BE2C (cell line): ENCODE measurements around the gene AGTR1.
A peak's percentile ranks its signal among the peaks of the same experiment; 100 is the strongest.

Experiments used
- DNase-seq: peaks from one replicate; pipeline ENCODE4 v3.0.0-alpha.2; 2020
- H3K27me3 ChIP-seq: fragments of 250-450 bp; sonication (Bioruptor Pico); 2 replicates; pipeline ENCODE4 v1.5.1; 2020; ENCODE audit warnings: mild to moderate bottlenecking
- H3K36me3 ChIP-seq: fragments of 250-450 bp; sonication (Bioruptor Pico); 2 replicates; pipeline ENCODE4 v1.5.1; 2020; ENCODE audit warnings: mild to moderate bottlenecking
- H3K4me1 ChIP-seq: fragments of 250-450 bp; sonication (Bioruptor Pico); 2 replicates; pipeline ENCODE4 v1.5.1; 2020
- H3K4me3 ChIP-seq: 2 replicates; pipeline ENCODE4 v1.5.1; 2011; ENCODE audit warnings: low read depth, low read length
- H3K9me3 ChIP-seq: fragments of 250-450 bp; sonication (Bioruptor Pico); 2 replicates; pipeline ENCODE4 v1.5.1; 2020
- TF ChIP-seq, protein P1 (sequence below): IDR thresholded peaks from 2 replicates; pipeline ENCODE4 v1.5.1; 2012; ENCODE audit warnings: mild to moderate bottlenecking, low read depth, low read length

The AGTR1 gene

GRCh38 chr3:148727231-148727630, 29.5 kb downstream of the AGTR1 start:
- peaks cover 6% of the 10 kb centered on the region; the same call in 1 of the 2 replicates for H3K4me1 ChIP-seq
- TF ChIP-seq, protein P1, sequence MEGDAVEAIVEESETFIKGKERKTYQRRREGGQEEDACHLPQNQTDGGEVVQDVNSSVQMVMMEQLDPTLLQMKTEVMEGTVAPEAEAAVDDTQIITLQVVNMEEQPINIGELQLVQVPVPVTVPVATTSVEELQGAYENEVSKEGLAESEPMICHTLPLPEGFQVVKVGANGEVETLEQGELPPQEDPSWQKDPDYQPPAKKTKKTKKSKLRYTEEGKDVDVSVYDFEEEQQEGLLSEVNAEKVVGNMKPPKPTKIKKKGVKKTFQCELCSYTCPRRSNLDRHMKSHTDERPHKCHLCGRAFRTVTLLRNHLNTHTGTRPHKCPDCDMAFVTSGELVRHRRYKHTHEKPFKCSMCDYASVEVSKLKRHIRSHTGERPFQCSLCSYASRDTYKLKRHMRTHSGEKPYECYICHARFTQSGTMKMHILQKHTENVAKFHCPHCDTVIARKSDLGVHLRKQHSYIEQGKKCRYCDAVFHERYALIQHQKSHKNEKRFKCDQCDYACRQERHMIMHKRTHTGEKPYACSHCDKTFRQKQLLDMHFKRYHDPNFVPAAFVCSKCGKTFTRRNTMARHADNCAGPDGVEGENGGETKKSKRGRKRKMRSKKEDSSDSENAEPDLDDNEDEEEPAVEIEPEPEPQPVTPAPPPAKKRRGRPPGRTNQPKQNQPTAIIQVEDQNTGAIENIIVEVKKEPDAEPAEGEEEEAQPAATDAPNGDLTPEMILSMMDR: peak; percentile 91
- no peaks in the 10 kb centered on the region for H3K27me3 ChIP-seq
- no peaks in the 10 kb centered on the region for H3K36me3 ChIP-seq
- no peak overlapping the region for H3K4me3 ChIP-seq
- H3K9me3 ChIP-seq: no peaks in the 10 kb centered on the region
- DNase-seq: peak; percentile 70

- H3K36me3 ChIP-seq: no peaks in the 10 kb centered on the region
- DNase-seq: no peak
- H3K4me1 ChIP-seq: peaks cover 6% of the 10 kb centered on the region; the same call in 1 of the 2 replicates
- H3K27me3 ChIP-seq: no peaks in the 10 kb centered on the region
- no peaks in the 10 kb centered on the region for H3K9me3 ChIP-seq
- no peak overlapping the region for H3K4me3 ChIP-seq
- TF ChIP-seq, protein P1: no peak
Measured at GRCh38 chr3:148728753-148729152, 31.1 kb downstream of the AGTR1 start.

DNA sequence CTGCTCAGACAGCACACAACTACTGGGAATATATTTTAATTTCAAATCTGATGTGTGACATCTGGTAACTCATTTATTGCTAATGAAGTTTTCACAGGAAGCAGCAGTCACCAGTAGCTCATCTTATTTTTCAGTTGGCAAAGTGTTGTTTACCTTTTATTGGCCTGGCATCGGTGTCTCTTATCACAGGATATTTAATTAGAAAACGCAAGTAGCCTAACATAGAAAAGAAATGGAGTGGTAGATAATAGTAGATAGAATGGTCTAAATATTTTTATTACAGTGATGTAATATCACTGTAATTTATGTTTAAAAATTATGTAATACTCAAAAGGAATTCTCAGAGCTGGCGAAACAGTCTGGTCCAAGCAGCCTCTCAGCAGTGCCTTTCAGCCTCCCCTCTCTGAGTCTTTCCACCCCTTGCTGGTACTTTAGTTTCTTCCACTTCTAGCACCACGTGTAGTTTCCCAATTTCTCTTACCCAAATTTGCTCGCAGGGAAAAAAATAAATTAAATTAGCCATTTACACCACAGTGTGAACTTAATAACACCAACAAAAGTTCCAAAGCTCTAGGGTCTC, 31.9 kb downstream of the AGTR1 start:
- TF ChIP-seq, protein P1: no peak
- no peaks in the 10 kb centered on the region for H3K36me3 ChIP-seq
- no peaks in the 10 kb centered on the region for H3K9me3 ChIP-seq
- no peaks in the 10 kb centered on the region for H3K27me3 ChIP-seq
- peaks cover 6% of the 10 kb centered on the region; the same call in 1 of the 2 replicates for H3K4me1 ChIP-seq
- no peak overlapping the region for H3K4me3 ChIP-seq
- DNase-seq: no peak

- TF ChIP-seq, protein P1: no peak
- no peaks in the 10 kb centered on the region for H3K36me3 ChIP-seq
- H3K4me3 ChIP-seq: no peak overlapping the region
- H3K4me1 ChIP-seq: peaks cover 6% of the 10 kb centered on the region; the same call in 1 of the 2 replicates
- H3K9me3 ChIP-seq: no peaks in the 10 kb centered on the region
- H3K27me3 ChIP-seq: no peaks in the 10 kb centered on the region
- no peak for DNase-seq
Measured at GRCh38 chr3:148730676-148731075, 33.0 kb downstream of the AGTR1 start.

GRCh38 chr3:148735597-148735996, 37.9 kb downstream of the AGTR1 start:
- no peaks in the 10 kb centered on the region for H3K27me3 ChIP-seq
- no peaks in the 10 kb centered on the region for H3K36me3 ChIP-seq

DNA sequence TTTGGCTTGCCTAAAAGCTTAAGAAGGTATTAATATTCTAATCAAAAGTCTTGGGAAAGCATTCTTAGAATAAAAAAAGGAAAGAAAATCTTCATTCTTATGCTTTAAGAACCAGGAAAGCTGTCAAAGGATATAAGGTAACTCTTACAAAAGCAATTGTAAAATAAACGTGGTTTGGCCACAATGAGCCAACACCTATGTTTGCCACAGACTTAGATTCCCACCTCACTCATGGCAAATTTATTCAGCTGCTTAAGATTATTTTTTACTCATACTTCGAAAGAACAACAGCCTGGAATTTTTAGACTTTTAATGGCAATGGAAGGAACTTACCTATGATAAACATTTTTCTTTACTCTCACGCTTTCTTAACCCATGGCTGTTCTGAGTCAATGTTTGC, 38.4 kb downstream of the AGTR1 start:
- Histone ChIP-seq H3K9me3 (no peaks in the 10 kb centered on the region), H3K4me3 (no peak overlapping the region), H3K36me3 (no peaks in the 10 kb centered on the region), H3K4me1 (peaks cover 3% of the 10 kb centered on the region; the same call in 1 of the 2 replicates), H3K27me3 (no peaks in the 10 kb centered on the region)
- DNase-seq: no peak
- TF ChIP-seq, protein P1: no peak

More at GRCh38 chr3:148735597-148735996, 37.9 kb downstream of the AGTR1 start:
- Histone ChIP-seq H3K4me3 (no peak overlapping the region), H3K4me1 (peaks cover 3% of the 10 kb centered on the region; the same call in 1 of the 2 replicates), H3K9me3 (no peaks in the 10 kb centered on the region)
- no peak for DNase-seq
- TF ChIP-seq, protein P1: no peak
